Astrocyte (in vitro differentiated cells and primary cell): Measurements from ENCODE around the gene FOXD4. TPM values are rescaled to one million over a fixed set of nuclear protein-coding genes. Genes with fewer than 3 reads are reported as not detected.
"Not testable (repeated sequence)": the region's sequence is repeated elsewhere in the genome, so short reads cannot be mapped to it uniquely, and the experiment has no call there.

Source experiments
- DNase-seq: peaks from one replicate; pipeline ENCODE4 v3.0.0-alpha.2; 2010; ENCODE audit warnings: low read depth
- FAIRE-seq: peaks from 2 replicates; lab custom pipeline; 2011; peaks lifted over from hg19 to GRCh38; lab: Jason Lieb, UNC
- H2AFZ ChIP-seq: 2 replicates; pipeline ENCODE4 v1.6.0; 2012; ENCODE audit warnings: low read depth, low read length, inconsistent platforms
- H3K27ac ChIP-seq: 2 replicates; pipeline ENCODE4 v1.5.1; 2011; ENCODE audit warnings: low read depth, low read length, inconsistent platforms
- H3K27me3 ChIP-seq: 2 replicates; pipeline ENCODE4 v1.6.0; 2011; ENCODE audit warnings: low read length, inconsistent platforms; ENCODE audit not compliant: insufficient read depth
- H3K36me3 ChIP-seq: 2 replicates; pipeline ENCODE4 v1.5.1; 2011; ENCODE audit warnings: low read length, inconsistent platforms; ENCODE audit not compliant: insufficient read depth
- H3K4me1 ChIP-seq: 2 replicates; pipeline ENCODE4 v1.5.1; 2011; ENCODE audit warnings: low read length, inconsistent platforms; ENCODE audit not compliant: insufficient read depth
- H3K4me2 ChIP-seq: 2 replicates; pipeline ENCODE4 v1.6.0; 2012; ENCODE audit warnings: low read length, inconsistent platforms
- H3K4me3 ChIP-seq: 2 replicates; pipeline ENCODE4 v1.5.1; 2011; ENCODE audit warnings: low read depth, mild to moderate bottlenecking, low read length, inconsistent platforms; ENCODE audit not compliant: insufficient read depth
- H3K79me2 ChIP-seq: 2 replicates; pipeline ENCODE4 v1.6.0; 2012; ENCODE audit warnings: mild to moderate bottlenecking, low read length, inconsistent platforms; ENCODE audit not compliant: insufficient read depth
- H3K9ac ChIP-seq: 2 replicates; pipeline ENCODE4 v1.6.0; 2012; ENCODE audit warnings: mild to moderate bottlenecking, low read length, inconsistent platforms
- H3K9me3 ChIP-seq: 2 replicates; pipeline ENCODE4 v1.5.1; 2012; ENCODE audit warnings: low read depth, mild to moderate bottlenecking, low read length, inconsistent platforms; ENCODE audit not compliant: insufficient read depth
- H4K20me1 ChIP-seq: 2 replicates; pipeline ENCODE4 v1.6.0; 2012; ENCODE audit warnings: low read length, inconsistent platforms; ENCODE audit not compliant: insufficient read depth
- H3K27ac Mint-ChIP-seq: one replicate; pipeline ENCODE4 v1.8.0; 2021; ENCODE audit warnings: mild to moderate bottlenecking, mixed read lengths; ENCODE audit not compliant: unreplicated experiment
- H3K27me3 Mint-ChIP-seq: one replicate; pipeline ENCODE4 v1.8.0; 2021; ENCODE audit warnings: low read depth, mixed read lengths; ENCODE audit not compliant: unreplicated experiment
- H3K36me3 Mint-ChIP-seq: one replicate; pipeline ENCODE4 v1.8.0; 2021; ENCODE audit warnings: low read depth, mixed read lengths; ENCODE audit not compliant: unreplicated experiment
- H3K4me1 Mint-ChIP-seq: one replicate; pipeline ENCODE4 v1.8.0; 2021; ENCODE audit warnings: low read depth, mixed read lengths; ENCODE audit not compliant: unreplicated experiment
- H3K4me3 Mint-ChIP-seq: one replicate; pipeline ENCODE4 v1.8.0; 2021; ENCODE audit warnings: mild to moderate bottlenecking, moderate library complexity, mixed read lengths; ENCODE audit not compliant: unreplicated experiment
- H3K9me3 Mint-ChIP-seq: one replicate; pipeline ENCODE4 v1.8.0; 2021; ENCODE audit warnings: mild to moderate bottlenecking, mixed read lengths; ENCODE audit not compliant: unreplicated experiment
- total RNA-seq: library from RNA; stranded (reverse); gene quantifications from 2 replicates; pipeline ENCODE4 v1.2.1, GENCODE V29; 2021

FOXD4 gene
- total RNA-seq, 1 donor from 2014 or later, result 0.45 TPM

DNA sequence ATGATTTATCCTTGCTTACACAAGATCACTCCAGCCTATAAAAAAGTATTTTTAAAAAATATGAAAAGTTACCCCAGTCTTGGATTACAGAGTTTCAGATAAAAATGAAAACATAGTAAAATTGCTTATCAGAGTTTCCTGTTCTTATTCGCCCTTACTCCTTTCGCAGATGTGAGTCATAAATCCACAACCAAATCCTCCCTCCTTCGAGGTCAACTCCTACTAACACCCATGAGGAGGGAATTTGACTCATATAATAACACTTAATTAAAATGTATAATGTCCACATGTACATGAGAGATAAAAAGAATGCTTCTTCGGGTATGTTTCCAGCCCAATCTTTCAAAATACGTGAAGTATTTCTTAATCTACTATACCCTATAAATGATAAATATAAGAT lies 23.9 kb downstream of the FOXD4 start:
- H4K20me1 ChIP-seq, H3K9me3 Mint-ChIP-seq, H2AFZ ChIP-seq, H3K27ac ChIP-seq, FAIRE-seq, H3K4me3 ChIP-seq, H3K4me1 Mint-ChIP-seq, DNase-seq, H3K4me1 ChIP-seq, H3K36me3 Mint-ChIP-seq, H3K9me3 ChIP-seq, H3K9ac ChIP-seq, H3K4me2 ChIP-seq, H3K79me2 ChIP-seq, H3K27ac Mint-ChIP-seq, H3K4me3 Mint-ChIP-seq, H3K27me3 Mint-ChIP-seq, H3K36me3 ChIP-seq, H3K27me3 ChIP-seq: not testable (repeated sequence)

- H3K27me3 ChIP-seq, H3K4me1 ChIP-seq, H3K9ac ChIP-seq, H3K4me1 Mint-ChIP-seq, H3K9me3 ChIP-seq, H3K79me2 ChIP-seq, H4K20me1 ChIP-seq, H3K27ac ChIP-seq, H3K36me3 Mint-ChIP-seq, DNase-seq, H3K9me3 Mint-ChIP-seq, FAIRE-seq, H3K27ac Mint-ChIP-seq, H3K4me2 ChIP-seq, H3K27me3 Mint-ChIP-seq, H3K4me3 Mint-ChIP-seq, H3K36me3 ChIP-seq, H2AFZ ChIP-seq, H3K4me3 ChIP-seq: not testable (repeated sequence)
These were observed 24.3 kb downstream of the FOXD4 start for GRCh38 chr9:93909-94308.

DNA sequence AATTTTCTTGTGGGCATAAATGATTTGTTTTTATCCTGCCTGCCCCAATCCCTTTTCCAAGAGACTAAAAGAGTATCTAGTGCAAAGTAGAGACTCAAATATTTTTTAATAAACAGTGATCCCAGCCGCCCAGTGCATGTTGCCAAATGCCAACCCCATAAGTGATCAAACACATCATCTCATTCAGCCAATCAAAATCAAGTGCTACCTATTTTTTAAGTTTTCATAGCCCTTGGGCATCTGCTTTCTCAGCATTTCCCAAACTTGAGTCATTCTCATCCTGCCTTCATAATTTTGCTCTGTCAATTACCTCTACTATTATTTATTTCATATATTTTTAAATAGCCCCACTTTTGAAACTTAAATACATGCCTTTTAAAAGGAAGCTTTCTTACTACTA lies 27.4 kb downstream of the FOXD4 start:
- not testable (repeated sequence) for H3K27me3 ChIP-seq, FAIRE-seq, H3K9me3 ChIP-seq, H3K36me3 Mint-ChIP-seq, H3K9me3 Mint-ChIP-seq, H3K36me3 ChIP-seq, H3K27ac ChIP-seq, H3K4me1 ChIP-seq, H3K4me2 ChIP-seq, DNase-seq, H4K20me1 ChIP-seq, H3K9ac ChIP-seq, H3K27ac Mint-ChIP-seq, H3K79me2 ChIP-seq, H2AFZ ChIP-seq, H3K4me3 ChIP-seq, H3K4me3 Mint-ChIP-seq, H3K4me1 Mint-ChIP-seq
- H3K27me3 Mint-ChIP-seq, result peaks cover 13% of the 10 kb centered on the region

GRCh38 chr9:88396-89037 lies 29.7 kb downstream of the FOXD4 start:
- not testable (repeated sequence) for H3K4me1 Mint-ChIP-seq, H3K36me3 Mint-ChIP-seq, H3K27ac ChIP-seq, H3K4me3 ChIP-seq, H3K4me1 ChIP-seq, DNase-seq, FAIRE-seq, H2AFZ ChIP-seq, H3K4me3 Mint-ChIP-seq, H3K9ac ChIP-seq, H3K79me2 ChIP-seq, H3K27me3 ChIP-seq, H3K9me3 ChIP-seq, H3K36me3 ChIP-seq, H3K4me2 ChIP-seq, H4K20me1 ChIP-seq, H3K9me3 Mint-ChIP-seq, H3K27ac Mint-ChIP-seq
- H3K27me3 Mint-ChIP-seq, result peaks cover 11% of the 10 kb centered on the region

DNA sequence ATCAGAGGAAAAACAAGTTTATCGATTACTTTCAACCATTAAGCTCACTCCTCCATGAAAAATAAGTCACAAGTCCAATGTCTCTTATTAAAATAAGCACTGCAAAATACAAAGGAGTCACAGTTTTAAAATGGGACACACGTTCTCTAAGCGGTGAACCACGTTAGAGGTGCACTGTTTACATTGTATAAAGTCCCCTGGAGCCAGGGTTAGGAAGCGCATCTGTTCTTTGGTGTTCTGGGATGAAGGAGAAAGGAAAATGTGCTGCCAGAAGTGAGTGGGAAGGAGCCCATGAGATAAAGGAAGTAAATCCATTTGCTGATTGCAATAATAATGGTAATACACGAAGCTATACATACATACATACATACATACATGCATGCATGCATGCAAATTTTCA lies 30.4 kb downstream of the FOXD4 start:
- H3K4me3 ChIP-seq, FAIRE-seq: not testable (repeated sequence)

DNA sequence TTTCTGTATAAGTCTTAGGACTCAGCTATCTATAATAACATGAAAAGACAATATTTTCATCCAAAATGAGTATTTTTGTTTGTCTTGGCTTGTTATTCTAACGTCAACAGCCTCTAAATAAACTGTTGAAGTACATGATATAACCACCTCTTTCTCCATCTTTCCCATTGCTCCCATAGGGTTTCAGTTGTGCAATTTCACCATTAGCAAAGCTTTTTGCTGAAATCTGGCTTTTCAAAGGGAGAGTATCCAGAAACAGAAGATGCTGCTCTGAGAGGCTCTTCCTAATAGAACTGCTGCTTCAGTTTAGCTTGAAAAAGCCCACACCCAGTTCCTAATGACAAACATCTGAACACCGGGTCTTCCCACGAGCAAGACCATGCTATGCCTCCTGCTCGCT lies 31.1 kb downstream of the FOXD4 start:
- FAIRE-seq, H2AFZ ChIP-seq, DNase-seq, H4K20me1 ChIP-seq, H3K27me3 ChIP-seq, H3K4me2 ChIP-seq, H3K79me2 ChIP-seq, H3K4me3 ChIP-seq, H3K9ac ChIP-seq, H3K36me3 Mint-ChIP-seq, H3K9me3 ChIP-seq, H3K27ac ChIP-seq, H3K27ac Mint-ChIP-seq, H3K4me3 Mint-ChIP-seq, H3K36me3 ChIP-seq, H3K4me1 Mint-ChIP-seq, H3K9me3 Mint-ChIP-seq, H3K4me1 ChIP-seq: not testable (repeated sequence)
- H3K27me3 Mint-ChIP-seq, result peaks cover 11% of the 10 kb centered on the region

More for the DNA sequence above, 30.4 kb downstream of the FOXD4 start:
- not testable (repeated sequence) for H3K36me3 Mint-ChIP-seq, H3K27ac Mint-ChIP-seq, H2AFZ ChIP-seq, H3K9me3 Mint-ChIP-seq, H3K9me3 ChIP-seq, H3K4me3 Mint-ChIP-seq, H3K79me2 ChIP-seq, H3K27ac ChIP-seq, H3K4me1 ChIP-seq, H3K4me2 ChIP-seq, H3K27me3 ChIP-seq, DNase-seq, H3K9ac ChIP-seq, H3K36me3 ChIP-seq, H3K4me1 Mint-ChIP-seq, H4K20me1 ChIP-seq
- peaks cover 11% of the 10 kb centered on the region for H3K27me3 Mint-ChIP-seq
